LNCaP clone FGC (cell line): ENCODE measurements around the gene CDC37L1.
A peak's percentile ranks its signal among the peaks of the same experiment; 100 is the strongest.
"Not testable (repeated sequence)": the region's sequence is repeated elsewhere in the genome, so short reads cannot be mapped to it uniquely, and the experiment has no call there.

ENCODE experiments used
- DNase-seq: peaks from one replicate; pipeline ENCODE4 v3.0.0-alpha.2; 2011; ENCODE audit warnings: low read depth
- H3K4me3 ChIP-seq: 2 replicates; pipeline ENCODE4 v1.5.1; 2011; ENCODE audit warnings: mild to moderate bottlenecking, low read depth, low read length, control low read depth
- TF ChIP-seq, protein P1 (sequence below): IDR thresholded peaks from 2 replicates; pipeline ENCODE4 v1.5.1; 2012; ENCODE audit warnings: mild to moderate bottlenecking; ENCODE audit not compliant: control insufficient read depth, insufficient read depth; ENCODE audit errors: extremely low read depth

CDC37L1 gene

DNA sequence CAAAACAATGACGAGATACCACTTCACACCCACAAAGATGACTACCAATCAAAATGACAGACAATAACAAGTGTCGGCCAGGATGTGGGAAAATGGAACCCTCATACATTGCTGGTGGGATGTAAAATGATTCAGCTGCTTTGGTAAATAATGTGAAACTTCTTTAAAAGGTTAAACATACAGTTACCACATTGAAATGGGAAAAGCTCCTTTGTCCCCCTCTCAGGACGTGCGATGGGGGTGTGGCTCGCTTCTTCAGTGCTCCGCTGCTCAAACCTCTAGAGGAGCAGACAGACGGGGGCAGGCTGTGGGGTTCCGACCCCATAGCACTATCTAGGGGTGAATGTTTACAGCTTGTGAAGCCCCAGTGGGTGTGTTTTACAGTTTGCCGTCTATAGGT, 25.3 kb upstream of the CDC37L1 start:
- TF ChIP-seq, protein P1, sequence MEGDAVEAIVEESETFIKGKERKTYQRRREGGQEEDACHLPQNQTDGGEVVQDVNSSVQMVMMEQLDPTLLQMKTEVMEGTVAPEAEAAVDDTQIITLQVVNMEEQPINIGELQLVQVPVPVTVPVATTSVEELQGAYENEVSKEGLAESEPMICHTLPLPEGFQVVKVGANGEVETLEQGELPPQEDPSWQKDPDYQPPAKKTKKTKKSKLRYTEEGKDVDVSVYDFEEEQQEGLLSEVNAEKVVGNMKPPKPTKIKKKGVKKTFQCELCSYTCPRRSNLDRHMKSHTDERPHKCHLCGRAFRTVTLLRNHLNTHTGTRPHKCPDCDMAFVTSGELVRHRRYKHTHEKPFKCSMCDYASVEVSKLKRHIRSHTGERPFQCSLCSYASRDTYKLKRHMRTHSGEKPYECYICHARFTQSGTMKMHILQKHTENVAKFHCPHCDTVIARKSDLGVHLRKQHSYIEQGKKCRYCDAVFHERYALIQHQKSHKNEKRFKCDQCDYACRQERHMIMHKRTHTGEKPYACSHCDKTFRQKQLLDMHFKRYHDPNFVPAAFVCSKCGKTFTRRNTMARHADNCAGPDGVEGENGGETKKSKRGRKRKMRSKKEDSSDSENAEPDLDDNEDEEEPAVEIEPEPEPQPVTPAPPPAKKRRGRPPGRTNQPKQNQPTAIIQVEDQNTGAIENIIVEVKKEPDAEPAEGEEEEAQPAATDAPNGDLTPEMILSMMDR: no peak
- no peak overlapping the region for H3K4me3 ChIP-seq
- DNase-seq: no peak

DNA sequence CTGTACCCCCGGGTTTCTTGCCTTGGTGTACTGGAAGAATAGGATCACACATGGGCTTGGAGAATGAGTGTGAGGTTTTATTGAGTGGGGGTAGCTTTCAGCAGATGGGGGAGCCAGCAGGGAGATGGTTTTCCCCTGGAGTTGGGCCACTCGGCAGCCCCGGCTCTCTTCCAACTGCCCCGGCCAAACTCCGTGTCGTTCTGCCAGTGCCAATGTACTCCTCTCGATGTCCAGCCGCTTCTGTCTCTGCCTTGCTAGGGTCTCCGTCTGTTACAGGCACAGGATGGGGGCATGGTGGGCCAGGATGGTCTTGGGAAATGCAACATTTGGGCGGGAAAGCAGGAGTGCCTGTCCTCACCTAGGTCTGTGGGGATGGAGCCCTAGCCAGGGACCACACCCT, 24.8 kb upstream of the CDC37L1 start:
- no peak for DNase-seq
- H3K4me3 ChIP-seq: no peak overlapping the region
- TF ChIP-seq, protein P1: no peak

DNA sequence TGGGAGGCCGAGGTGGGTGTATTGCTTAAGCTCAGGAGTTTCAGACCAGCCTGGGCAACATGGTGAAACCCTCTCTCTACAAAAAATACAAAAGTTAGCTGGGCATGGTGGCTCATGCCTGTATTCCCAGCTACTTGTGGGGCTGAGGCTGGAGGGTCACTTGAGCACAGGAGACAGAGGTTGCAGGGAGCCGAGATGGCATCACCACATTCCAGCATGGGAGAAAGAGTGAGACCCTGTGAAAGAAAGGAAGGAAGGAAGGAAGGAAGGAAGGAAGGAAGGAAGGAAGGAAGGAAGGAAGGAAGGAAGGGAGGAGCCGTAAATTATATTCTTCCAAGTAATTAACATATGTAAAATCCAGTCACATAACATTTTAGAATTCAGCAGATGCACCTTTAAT, 23.2 kb upstream of the CDC37L1 start:
- not testable (repeated sequence) for H3K4me3 ChIP-seq, DNase-seq

DNA sequence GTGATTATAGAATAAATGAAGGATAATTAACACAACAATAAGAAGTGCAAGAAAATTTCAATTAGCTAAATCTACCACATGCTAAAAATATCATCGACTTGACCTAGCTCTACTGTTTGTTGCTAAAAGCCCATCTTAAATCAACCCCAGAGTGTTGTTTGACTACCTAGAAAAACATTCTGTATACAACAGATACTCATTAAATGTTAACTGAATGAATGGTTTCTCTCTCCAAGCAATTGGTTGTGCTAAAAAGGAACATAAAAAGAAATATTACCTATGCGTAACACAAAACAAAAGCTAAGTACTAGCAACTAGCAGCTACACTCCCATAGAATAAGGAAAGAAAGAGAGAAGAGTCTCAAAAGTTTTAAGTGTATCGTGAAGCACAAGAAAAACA, 22.7 kb upstream of the CDC37L1 start:
- DNase-seq: no peak
- TF ChIP-seq, protein P1: no peak
- no peak overlapping the region for H3K4me3 ChIP-seq

DNA sequence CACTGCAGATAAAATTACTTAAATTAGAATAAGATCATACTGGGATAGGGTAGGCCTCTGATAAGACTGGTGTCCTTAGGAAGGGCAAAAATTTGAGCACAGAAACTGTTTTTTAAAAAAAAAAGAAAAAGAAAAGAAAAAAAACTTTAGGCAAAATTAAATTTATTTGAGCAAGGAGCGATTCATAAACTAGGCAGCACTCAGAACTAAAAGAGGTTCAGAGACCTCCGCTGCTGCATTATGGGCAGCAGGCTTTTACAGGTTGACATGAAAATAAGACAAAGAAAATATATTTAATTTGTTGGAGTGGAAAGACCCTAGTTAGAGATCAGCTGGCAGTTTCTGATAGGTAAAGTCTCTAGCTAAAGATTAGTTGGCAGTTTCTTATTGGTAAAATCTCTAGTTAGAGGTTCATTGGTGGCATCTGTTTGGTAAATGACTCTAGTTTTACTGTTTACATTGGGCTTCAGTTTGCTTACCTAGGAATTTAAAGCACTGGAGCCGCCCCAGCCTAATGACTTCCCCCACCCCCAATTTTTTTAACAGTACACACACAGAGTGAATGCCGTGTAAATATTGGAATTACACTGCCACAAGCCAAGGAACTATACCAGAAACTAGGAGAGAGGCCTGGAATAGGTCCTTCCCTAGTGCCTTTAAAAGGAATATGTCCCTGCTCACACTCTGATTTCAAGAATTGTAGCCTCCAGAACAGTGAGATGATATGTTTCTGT, 21.8 kb upstream of the CDC37L1 start:
- TF ChIP-seq, protein P1: no peak
- DNase-seq: peak; percentile 89

DNA sequence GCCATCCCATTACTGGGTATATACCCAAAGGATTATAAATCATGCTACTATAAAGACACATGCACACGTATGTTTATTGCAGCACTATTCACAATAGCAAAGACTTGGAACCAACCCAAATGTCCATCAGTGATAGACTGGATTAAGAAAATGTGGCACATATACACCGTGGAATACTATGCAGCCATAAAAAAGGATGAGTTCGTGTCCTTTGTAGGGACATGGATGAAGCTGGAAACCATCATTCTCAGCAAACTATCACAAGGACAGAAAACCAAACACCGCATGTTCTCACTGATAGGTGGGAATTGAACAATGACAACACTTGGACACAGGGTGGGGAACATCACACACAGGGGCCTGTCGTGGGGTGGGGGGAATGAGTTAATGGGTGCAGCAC, 18.7 kb upstream of the CDC37L1 start:
- H3K4me3 ChIP-seq, DNase-seq: not testable (repeated sequence)

More for the DNA sequence above, 21.8 kb upstream of the CDC37L1 start:
- H3K4me3 ChIP-seq: no peak overlapping the region

DNA sequence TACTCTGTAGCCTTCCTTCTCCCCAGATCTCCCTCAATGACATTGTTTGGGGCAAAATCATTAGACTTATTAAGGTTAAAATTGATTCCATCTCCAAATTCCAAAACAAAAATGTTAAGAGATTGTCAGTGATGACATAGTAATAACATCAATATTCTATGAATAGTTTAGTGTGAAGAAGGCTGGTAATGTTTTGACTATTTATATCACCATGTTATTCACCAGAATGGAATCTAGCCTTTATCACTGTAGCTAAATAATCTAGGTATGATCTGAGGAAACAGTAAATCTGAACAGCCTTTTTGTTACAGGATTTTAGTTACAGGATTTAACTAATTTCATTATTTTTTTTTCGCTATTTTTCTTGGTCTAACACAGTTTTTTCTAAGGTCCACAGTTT, 18.2 kb upstream of the CDC37L1 start:
- H3K4me3 ChIP-seq: no peak overlapping the region
- no peak for DNase-seq
- TF ChIP-seq, protein P1: no peak

DNA sequence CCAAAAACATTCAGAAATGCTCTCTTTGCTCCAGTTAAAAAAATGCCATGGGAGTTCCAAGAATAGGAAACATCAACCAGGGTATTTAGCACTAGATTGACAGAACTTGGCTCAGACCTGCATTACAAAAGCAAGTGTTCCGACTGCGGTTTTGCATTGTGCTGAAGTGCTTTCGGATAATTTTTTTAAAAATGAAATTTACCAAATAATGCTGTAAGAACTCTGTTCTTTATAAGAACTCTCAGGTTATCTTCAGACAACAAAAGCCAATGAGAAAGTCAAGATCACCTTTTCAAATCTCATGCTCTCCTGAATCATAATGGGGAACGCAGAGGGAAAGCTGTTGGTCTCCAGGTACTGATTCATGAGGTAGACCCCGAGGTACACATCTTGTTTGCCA, 17.8 kb upstream of the CDC37L1 start:
- peak overlapping the region; percentile 71 for H3K4me3 ChIP-seq
- TF ChIP-seq, protein P1: no peak
- DNase-seq: no peak
